Measurements from ENCODE around the gene PROSER3.
"Not testable (repeated sequence)": the region's sequence is repeated elsewhere in the genome, so short reads cannot be mapped to it uniquely, and the experiment has no call there.

DNA sequence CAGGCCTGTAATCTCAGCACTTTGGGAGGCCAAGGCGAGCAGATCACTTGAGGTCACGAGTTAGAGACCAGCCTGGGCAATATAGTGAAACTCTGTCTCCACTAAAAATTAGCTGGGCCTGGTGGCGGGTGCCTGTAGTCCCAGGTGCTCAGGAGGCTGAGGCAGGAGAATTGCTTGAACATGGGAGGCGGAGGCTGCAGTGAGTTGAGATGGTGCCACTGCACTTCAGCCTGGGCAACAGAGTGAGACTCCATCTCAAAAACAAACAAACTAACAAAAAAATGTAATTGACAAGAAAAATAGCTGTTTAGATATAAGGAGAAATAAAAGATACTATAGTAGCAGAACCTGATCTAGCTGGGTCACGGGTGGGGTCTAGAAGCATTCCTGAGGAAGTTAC, 14.4 kb downstream of the PROSER3 start:
- TF ChIP-seq, protein P1, sequence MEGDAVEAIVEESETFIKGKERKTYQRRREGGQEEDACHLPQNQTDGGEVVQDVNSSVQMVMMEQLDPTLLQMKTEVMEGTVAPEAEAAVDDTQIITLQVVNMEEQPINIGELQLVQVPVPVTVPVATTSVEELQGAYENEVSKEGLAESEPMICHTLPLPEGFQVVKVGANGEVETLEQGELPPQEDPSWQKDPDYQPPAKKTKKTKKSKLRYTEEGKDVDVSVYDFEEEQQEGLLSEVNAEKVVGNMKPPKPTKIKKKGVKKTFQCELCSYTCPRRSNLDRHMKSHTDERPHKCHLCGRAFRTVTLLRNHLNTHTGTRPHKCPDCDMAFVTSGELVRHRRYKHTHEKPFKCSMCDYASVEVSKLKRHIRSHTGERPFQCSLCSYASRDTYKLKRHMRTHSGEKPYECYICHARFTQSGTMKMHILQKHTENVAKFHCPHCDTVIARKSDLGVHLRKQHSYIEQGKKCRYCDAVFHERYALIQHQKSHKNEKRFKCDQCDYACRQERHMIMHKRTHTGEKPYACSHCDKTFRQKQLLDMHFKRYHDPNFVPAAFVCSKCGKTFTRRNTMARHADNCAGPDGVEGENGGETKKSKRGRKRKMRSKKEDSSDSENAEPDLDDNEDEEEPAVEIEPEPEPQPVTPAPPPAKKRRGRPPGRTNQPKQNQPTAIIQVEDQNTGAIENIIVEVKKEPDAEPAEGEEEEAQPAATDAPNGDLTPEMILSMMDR (optimal IDR thresholded peaks at IDR 0.05 in 1 of 3, IDR thresholded peaks at IDR 0.05 in 1 of 3, conservative IDR thresholded peaks at IDR 0.05 in 1 of 3; ENCODE audit: extremely low read depth in 1 of 3, insufficient read depth in 2 of 3, low read length in 3 of 3): not testable (repeated sequence)
- not testable (repeated sequence) for TF ChIP-seq EZH2 (IDR thresholded peaks at IDR 0.05; ENCODE audit: low read length)

Data from keratinocyte (primary cell).